NCI-H2196 (cell line): Measurements from ENCODE around the gene HTRA1.

Source experiments
- DNase-seq: peaks from one replicate; lab custom pipeline; 2025; ENCODE audit not compliant: unreplicated experiment; lab: John Stamatoyannopoulos, UW

Gene HTRA1

GRCh38 chr10:122550427-122550826 is 89.1 kb downstream of the HTRA1 start:
- DNase-seq: no peak

GRCh38 chr10:122550983-122551382 is 89.6 kb downstream of the HTRA1 start:
- DNase-seq: no peak

- DNase-seq: no peak
Measured at GRCh38 chr10:122551450-122551849, 90.1 kb downstream of the HTRA1 start.

DNA sequence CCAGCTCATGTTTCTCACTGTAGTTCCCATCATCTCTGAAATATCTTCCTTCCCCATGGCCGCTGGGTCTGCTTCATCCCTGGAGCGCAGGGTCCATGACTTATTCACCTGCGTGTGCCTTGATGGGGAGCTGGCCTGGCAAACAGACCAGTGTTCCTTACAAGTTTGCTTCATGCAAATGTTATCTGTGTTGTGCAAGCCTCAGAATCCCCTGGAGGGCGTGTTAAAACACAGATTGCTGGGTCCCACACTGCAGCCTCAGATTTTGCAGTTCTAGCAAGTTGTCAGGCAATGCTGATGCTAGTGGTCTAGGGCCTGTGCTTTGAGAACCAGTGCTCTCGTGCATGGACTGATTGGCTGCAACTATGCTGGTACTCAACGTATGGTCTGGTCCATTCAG is 92.0 kb downstream of the HTRA1 start:
- no peak for DNase-seq

DNA sequence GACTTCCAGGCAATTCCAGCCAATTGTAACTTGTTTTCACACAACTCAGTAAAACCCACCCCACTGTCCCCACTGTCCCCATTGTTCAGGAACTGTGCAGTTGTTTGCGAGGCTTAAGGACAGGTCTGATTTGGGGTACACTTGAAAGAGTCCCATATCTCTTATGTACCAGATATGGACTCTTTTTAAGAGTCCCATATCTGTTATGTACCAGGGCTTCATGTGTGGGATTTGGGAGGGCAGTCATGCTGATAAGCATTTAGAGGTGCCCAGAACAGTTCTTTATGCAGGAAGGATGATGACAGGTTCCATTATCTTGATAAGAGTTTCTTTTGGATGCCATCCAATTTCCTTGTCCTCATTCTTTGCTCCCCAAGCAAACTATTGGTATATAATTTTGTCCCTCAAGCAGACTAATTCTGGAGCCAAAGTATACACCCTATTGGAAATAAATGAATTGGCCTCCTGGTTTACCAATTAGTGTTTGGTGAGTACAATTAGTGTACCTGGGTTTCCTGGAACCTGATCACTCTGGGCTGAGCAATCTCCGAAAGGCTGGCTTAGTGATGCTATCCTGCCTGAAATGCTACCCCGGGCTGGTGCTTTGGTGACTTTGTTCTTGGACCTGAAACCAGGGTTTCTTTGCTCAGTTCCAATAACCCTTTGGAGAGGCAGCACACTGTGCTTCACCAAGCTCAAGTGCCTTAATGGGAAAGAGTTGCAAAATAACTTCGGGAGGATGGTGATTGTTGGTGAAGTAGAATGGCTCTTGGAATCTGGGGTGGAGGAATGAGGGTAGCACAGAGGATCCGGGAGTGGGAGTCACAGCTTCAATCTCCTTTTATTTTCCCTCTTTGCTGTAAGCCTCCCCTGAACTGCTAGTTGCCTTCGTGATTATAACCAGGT is 93.0 kb downstream of the HTRA1 start:
- no peak for DNase-seq

- no peak for DNase-seq
Measured at GRCh38 chr10:122555442-122555841, 94.1 kb downstream of the HTRA1 start.

DNA sequence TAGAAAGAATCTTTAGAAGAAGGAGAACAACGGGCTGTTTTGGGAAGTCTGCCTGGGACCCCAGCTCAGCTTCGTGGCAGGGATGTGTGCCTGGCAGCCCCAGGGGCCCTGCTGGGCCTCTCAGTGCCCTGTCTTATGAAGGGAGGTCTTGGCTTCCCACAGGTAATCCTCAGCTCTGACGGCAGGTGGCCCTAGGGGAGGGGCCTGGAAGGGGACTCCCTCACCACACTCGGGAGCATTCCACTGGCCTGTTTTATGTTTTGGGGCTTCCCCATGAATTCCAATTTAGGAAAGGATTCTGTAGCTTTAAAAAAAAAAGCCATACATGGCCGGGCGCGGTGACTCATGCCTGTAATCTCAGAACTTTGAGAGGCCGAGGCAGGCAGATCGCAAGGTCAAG is 96.2 kb downstream of the HTRA1 start:
- no peak for DNase-seq

DNA sequence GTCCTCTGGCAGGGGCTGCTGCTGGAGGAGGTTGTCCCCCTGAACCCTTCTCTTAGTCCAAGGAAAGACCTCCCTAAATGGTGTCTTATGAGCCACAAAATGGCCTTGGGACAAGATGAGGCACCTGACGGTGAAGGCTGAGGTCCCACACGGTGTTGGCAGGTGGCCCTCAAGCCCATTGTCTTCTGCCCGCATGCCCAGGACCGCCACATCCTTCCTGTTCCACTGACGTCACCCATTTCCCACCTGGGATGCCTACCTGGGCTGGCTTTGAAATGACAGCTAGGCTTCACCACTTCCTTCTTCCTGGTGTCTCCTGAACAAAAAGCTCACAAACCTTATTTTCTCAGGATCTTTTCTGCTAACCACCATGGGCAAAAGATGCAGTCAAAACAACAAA is 97.1 kb downstream of the HTRA1 start:
- no peak for DNase-seq

DNA sequence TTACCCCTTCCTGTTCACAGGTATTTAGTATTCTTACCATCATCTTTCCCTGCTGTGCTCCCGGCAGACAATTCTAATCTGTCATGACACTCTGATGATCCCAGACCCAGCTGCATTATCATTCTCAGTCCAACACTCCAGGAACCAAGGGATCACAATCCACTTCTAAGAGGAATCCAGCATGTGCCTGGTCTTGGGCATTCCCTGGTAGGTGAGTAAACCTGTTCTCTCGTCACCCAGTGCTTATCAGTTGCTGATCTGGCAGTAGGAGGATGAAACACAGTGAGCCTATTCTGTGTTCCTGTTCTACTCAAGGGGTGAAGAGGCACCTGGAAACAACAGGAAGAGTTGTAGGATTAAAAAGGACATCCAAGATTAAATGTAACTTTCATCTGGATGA is 97.9 kb downstream of the HTRA1 start:
- no peak for DNase-seq

- no peak for DNase-seq
Measured at GRCh38 chr10:122560279-122560804, 99.0 kb downstream of the HTRA1 start, which contains the start of gene DMBT1. Gene DMBT1 (plus strand): TSS chr10:122560754. CDS start chr10:122560771, 17 bp downstream.

GRCh38 chr10:122561212-122561611 is 99.9 kb downstream of the HTRA1 start:
- no peak for DNase-seq

- DNase-seq: no peak
Measured at GRCh38 chr10:122561792-122562191, 100.4 kb downstream of the HTRA1 start.
